Dermis microvascular lymphatic vessel endothelial cell (primary cell): ENCODE results near the gene SP100. TPM values are rescaled to one million over a fixed set of nuclear protein-coding genes. Genes with fewer than 3 reads are reported as not detected.

Experiments
- total RNA-seq: library from RNA; depleted of rRNA; stranded (reverse); fragments of >200 nt; gene quantifications from 2 replicates; pipeline ENCODE4 v1.2.1, GENCODE V29; 2014

Gene SP100
- total RNA-seq, 1 donor from 2014 or later = 58.4 TPM

Other genes starting within 250 kb of the SP100 start
- 1.8 and 2.1 TPM in 2 replicates for gene SP110, start 196.2 kb upstream of the SP100 start, total RNA-seq
- gene SP140, start 190.5 kb upstream of the SP100 start, total RNA-seq = 0.13 TPM in 1 of 2 replicates, not detected in the other
- gene SP140L, start 89.0 kb upstream of the SP100 start, total RNA-seq = 5.3 and 6.7 TPM in 2 replicates